Upper lobe of left lung (tissue), 6 donors: ENCODE measurements around the gene PPP1R9A. TPM values are rescaled to one million over a fixed set of nuclear protein-coding genes. Genes with fewer than 3 reads are reported as not detected.

ENCODE experiments used
- ATAC-seq, 2 donors: fragments of 200-7000 bp; cut with Tn5 transposase; one replicate each; pipeline ENCODE4 v1.9.1; 2022; ENCODE audit warnings: mild to moderate bottlenecking in 2 of 2, moderate library complexity in 2 of 2; ENCODE audit not compliant: low FRiP score in 2 of 2
- DNase-seq, 2 donors: peaks; one replicate each; pipeline ENCODE4 v3.0.0-alpha.2; 2019 to 2020
- H3K27ac ChIP-seq, 4 donors: fragments of 200-600 bp; sonication (generic); one replicate each; pipeline ENCODE4 v1.5.1; 2016 to 2019
- H3K27me3 ChIP-seq, 4 donors: fragments of 200-600 bp; sonication (generic); one replicate each; pipeline ENCODE4 v1.5.1; 2017 to 2019
- H3K36me3 ChIP-seq, 4 donors: fragments of 200-600 bp; sonication (generic); one replicate each; pipeline ENCODE4 v1.5.1; 2016 to 2019
- H3K4me1 ChIP-seq, 4 donors: fragments of 200-600 bp; sonication (generic); one replicate each; pipeline ENCODE4 v1.5.1; 2018 to 2019
- H3K4me3 ChIP-seq, 4 donors: fragments of 200-600 bp; sonication (generic); one replicate each; pipeline ENCODE4 v1.5.1; 2017 to 2019; ENCODE audit warnings: mild to moderate bottlenecking in 2 of 4, moderate library complexity in 1 of 4
- H3K9me3 ChIP-seq, 4 donors: fragments of 200-600 bp; sonication (generic); one replicate each; pipeline ENCODE4 v1.5.1; 2018 to 2019
- EP300 ChIP-seq, 4 donors: sonication (generic); formaldehyde crosslinking; IDR thresholded peaks; one replicate each; pipeline ENCODE4 v1.5.1; 2017; ENCODE audit warnings: antibody characterized with exemption in 4 of 4, control low read depth in 2 of 4
- POLR2A ChIP-seq, 4 donors: fragments of 450-650 bp; IDR thresholded peaks; one replicate each; pipeline ENCODE4 v1.5.1; 2016 to 2017; ENCODE audit warnings: antibody characterized with exemption in 4 of 4, mild to moderate bottlenecking in 2 of 4
- POLR2AphosphoS5 ChIP-seq, 2 donors: sonication (generic); formaldehyde crosslinking; IDR thresholded peaks; one replicate each; pipeline ENCODE4 v1.5.1; 2017; ENCODE audit warnings: antibody characterized with exemption in 2 of 2
- WGBS, 2 donors: methylation state at CpG; one replicate each; pipeline ENCODE4 v1.1.5; 2017 to 2018; 5-methylcytosine and 5-hydroxymethylcytosine counted together
- total RNA-seq, 6 donors: library from RNA; depleted of rRNA in 4 of 6; stranded (reverse); fragments of >200 nt in 4 of 6; gene quantifications; one replicate each; pipeline versions ENCODE4 v1.1.0 to v1.2.1, GENCODE V29; 2016 to 2021
- TF ChIP-seq, protein P1 (sequence below), 6 experiments: fragments of 450-650 bp in 4 of 6; fragments of 200-600 bp in 2 of 6; sonication (generic) in 2 of 6; IDR thresholded peaks; one replicate each; pipeline ENCODE4 v1.5.1; 2016 to 2019; ENCODE audit warnings: antibody characterized with exemption in 6 of 6
- donor health status: DM: no; HTN: no; CAD: no; lungs with moderate emphysema.
- donor health status: DM: no; HTN: yes; CAD: no; lungs with severe emphysema.

Gene PPP1R9A
- total RNA-seq, 6 donors from 2014 or later: 16.9 to 41.9 (median 26.2) TPM

DNA sequence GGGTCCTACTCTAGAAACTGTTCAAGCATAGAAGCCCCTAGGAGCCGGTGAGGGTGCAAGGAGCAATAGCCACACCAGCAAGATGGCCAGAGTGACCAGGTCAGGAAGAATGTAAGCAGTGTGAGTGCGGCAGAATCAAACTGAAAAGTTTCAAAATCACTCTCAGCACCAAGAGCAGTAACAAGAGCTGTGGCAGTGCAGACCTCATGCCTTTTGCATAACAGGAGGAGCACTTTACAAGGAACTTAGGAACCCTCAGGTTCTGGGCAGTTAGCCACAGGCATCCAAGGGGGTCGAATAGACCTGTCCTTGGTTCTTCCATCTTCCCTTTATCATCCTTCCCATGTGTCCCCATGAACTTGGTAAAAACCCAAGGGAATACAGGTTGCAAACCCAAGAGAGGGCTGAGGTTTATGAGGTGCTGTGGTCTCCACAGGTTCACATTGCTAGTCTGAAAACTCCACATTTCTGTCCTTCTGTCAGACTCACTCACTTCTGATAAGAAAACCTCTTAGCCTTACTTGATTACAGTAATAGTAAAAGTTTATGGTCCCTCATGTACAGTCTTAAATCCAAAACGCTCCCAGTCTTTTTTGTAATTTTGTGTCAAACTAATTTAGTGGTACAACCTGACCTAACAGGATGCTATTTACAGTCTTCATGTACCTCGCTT lies 338.6 kb downstream of the PPP1R9A start:
- TF ChIP-seq, protein P1, sequence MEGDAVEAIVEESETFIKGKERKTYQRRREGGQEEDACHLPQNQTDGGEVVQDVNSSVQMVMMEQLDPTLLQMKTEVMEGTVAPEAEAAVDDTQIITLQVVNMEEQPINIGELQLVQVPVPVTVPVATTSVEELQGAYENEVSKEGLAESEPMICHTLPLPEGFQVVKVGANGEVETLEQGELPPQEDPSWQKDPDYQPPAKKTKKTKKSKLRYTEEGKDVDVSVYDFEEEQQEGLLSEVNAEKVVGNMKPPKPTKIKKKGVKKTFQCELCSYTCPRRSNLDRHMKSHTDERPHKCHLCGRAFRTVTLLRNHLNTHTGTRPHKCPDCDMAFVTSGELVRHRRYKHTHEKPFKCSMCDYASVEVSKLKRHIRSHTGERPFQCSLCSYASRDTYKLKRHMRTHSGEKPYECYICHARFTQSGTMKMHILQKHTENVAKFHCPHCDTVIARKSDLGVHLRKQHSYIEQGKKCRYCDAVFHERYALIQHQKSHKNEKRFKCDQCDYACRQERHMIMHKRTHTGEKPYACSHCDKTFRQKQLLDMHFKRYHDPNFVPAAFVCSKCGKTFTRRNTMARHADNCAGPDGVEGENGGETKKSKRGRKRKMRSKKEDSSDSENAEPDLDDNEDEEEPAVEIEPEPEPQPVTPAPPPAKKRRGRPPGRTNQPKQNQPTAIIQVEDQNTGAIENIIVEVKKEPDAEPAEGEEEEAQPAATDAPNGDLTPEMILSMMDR (IDR thresholded peaks at IDR 0.05): no peak
- no peak for TF ChIP-seq EP300 (IDR thresholded peaks at IDR 0.05)
- no peak for TF ChIP-seq POLR2AphosphoS5 (IDR thresholded peaks at IDR 0.05)
- no peak for TF ChIP-seq POLR2A (IDR thresholded peaks at IDR 0.05)

DNA sequence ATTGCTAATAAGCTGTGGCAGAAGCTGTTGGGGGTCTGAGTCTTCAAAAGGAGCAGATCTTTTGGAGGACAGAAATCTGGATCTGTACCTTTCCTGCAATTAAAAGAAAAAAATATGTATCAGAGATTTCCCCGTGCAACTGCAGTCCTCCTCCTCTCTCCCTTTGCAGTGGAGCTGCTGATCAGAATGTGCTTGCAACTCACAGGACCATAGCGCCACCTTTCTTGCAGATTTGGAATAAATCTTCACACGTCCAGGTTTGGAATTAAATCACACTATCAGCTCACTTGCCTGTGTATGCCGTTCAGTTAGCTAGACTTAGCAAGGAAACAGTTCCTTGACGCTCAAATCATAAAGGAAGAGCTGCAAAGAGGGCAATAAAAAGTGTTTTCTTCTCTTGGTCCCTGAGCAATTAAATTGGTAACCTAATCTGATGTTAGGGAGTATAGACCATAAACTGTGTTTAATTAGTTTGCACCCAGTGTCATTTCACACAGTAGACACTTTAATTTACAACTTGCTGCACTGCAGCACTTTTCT lies 339.5 kb downstream of the PPP1R9A start:
- no peaks in the 10 kb centered on the region for H3K9me3 ChIP-seq
- WGBS, 2 donors: 4 to 7% methylated on average over 5 of the region's 5 CpGs
- DNase-seq (peak in 1 of 2 donors; percentile 40), ATAC-seq (peak in 1 of 2 donors; percentile 90)
- peaks cover 0 to 4% (median 0%) of the 10 kb centered on the region in 4 donors for H3K4me1 ChIP-seq
- no peak overlapping the region for H3K27ac ChIP-seq
- no peaks in the 10 kb centered on the region for H3K36me3 ChIP-seq
- H3K4me3 ChIP-seq: no peak overlapping the region
- no peak for TF ChIP-seq POLR2A (IDR thresholded peaks at IDR 0.05)
- TF ChIP-seq, protein P1 (IDR thresholded peaks at IDR 0.05): peak; percentile 42 to 75 (median 55)
- H3K27me3 ChIP-seq: no peaks in the 10 kb centered on the region

More for the DNA sequence above, 338.6 kb downstream of the PPP1R9A start:
- WGBS, 2 donors: 73 to 78% methylated on average over 5 of the region's 5 CpGs
- ATAC-seq: peak in 1 of 2 donors; percentile 29
- H3K36me3 ChIP-seq: no peaks in the 10 kb centered on the region
- H3K9me3 ChIP-seq: no peaks in the 10 kb centered on the region
- no peak overlapping the region for H3K27ac ChIP-seq
- H3K27me3 ChIP-seq: no peaks in the 10 kb centered on the region
- H3K4me1 ChIP-seq: peaks cover 0 to 4% (median 0%) of the 10 kb centered on the region in 4 donors
- DNase-seq: peak in 1 of 2 donors; percentile 21
- no peak overlapping the region for H3K4me3 ChIP-seq

DNA sequence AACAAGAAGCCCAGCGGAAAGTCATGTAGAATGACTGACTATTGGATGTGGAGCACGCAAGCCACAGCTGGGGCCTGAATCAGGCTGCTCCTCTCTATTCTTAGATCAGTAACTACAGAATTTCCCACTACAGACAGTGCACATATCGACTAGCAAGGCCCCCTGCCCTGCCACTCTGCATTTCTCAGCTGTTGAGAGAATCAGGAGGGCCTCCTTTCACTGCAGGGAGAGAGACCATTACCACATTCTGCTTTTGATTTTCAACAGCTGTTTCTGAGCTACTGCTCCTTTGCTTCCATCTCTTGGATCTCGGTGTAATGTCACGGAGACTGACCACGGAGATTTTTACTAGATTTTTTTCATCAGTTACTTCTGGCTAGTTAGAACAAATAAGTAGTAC lies 343.2 kb downstream of the PPP1R9A start:
- H3K27ac ChIP-seq: no peak overlapping the region
- ATAC-seq (no peak), DNase-seq (no peak)
- peaks cover 0 to 4% (median 0%) of the 10 kb centered on the region in 4 donors for H3K4me1 ChIP-seq
- WGBS, 2 donors: 72 to 77% methylated on average over 6 of the region's 6 CpGs
- no peak for TF ChIP-seq POLR2A (IDR thresholded peaks at IDR 0.05)
- TF ChIP-seq, protein P1 (IDR thresholded peaks at IDR 0.05): no peak
- no peaks in the 10 kb centered on the region for H3K27me3 ChIP-seq
- no peak overlapping the region for H3K4me3 ChIP-seq
- H3K36me3 ChIP-seq: no peaks in the 10 kb centered on the region
- no peaks in the 10 kb centered on the region for H3K9me3 ChIP-seq

DNA sequence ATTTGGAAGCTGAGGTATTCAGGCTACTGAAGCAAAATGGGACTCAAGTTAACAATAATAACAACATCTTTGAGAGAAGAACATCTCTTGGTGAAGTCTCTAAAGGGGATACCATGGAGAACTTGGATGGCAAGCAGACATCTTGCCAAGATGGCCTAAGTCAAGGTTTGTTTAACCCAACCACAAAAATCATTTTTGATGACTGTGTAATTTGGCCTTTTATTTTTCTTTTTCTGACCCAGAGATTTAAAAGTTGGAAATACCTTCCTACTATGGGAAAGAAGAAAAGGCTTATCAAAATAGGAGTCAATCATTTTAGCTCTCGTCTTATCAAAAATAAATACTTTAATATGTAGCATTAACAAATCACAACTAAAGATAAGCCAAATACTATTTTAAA lies 344.6 kb downstream of the PPP1R9A start:
- no peak for TF ChIP-seq POLR2AphosphoS5 (IDR thresholded peaks at IDR 0.05)
- TF ChIP-seq EP300 (IDR thresholded peaks at IDR 0.05): no peak
- no peak for TF ChIP-seq POLR2A (IDR thresholded peaks at IDR 0.05)
- TF ChIP-seq, protein P1 (IDR thresholded peaks at IDR 0.05): no peak
- 87 to 92% methylated on average over 1 of the region's 1 CpG for WGBS, 2 donors
- H3K4me1 ChIP-seq: no peaks in the 10 kb centered on the region

DNA sequence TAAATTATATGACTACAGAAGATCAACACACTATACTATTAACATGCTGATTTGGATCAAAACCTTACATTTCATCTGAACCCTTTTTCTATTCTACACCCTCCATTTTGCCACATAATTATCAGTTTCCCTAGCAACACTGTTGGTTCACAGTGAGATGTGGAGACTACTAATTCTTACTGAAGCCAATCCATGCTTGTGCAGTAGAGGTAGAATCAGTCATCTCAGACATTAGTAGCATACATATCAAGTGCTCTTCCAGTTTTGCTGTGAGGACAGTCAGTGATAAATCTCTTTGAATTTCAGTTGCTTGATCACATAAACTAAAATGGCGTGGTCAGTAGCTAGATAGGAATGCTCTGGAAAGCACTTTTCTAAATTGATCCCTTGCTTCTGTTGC lies 346.6 kb downstream of the PPP1R9A start:
- TF ChIP-seq POLR2AphosphoS5 (IDR thresholded peaks at IDR 0.05) (no peak), POLR2A (IDR thresholded peaks at IDR 0.05) (no peak), EP300 (IDR thresholded peaks at IDR 0.05) (no peak)
- TF ChIP-seq, protein P1 (IDR thresholded peaks at IDR 0.05): no peak
- Histone ChIP-seq H3K36me3 (no peaks in the 10 kb centered on the region), H3K9me3 (no peaks in the 10 kb centered on the region), H3K27ac (no peak overlapping the region), H3K27me3 (no peaks in the 10 kb centered on the region), H3K4me3 (no peak overlapping the region), H3K4me1 (no peaks in the 10 kb centered on the region)
- no peak for ATAC-seq
- WGBS, 2 donors: 94 to 100% methylated on average over 1 of the region's 1 CpG
- no peak for DNase-seq

More for the DNA sequence above, 344.6 kb downstream of the PPP1R9A start:
- Histone ChIP-seq H3K27ac (no peak overlapping the region), H3K4me3 (no peak overlapping the region), H3K27me3 (no peaks in the 10 kb centered on the region), H3K36me3 (no peaks in the 10 kb centered on the region), H3K9me3 (no peaks in the 10 kb centered on the region)
- ATAC-seq (no peak), DNase-seq (no peak)
